Tibial artery (tissue), 4 donors: ENCODE measurements around the gene NAT8L.
A peak's percentile ranks its signal among the peaks of the same experiment; 100 is the strongest.

Experiments used
- DNase-seq, 2 donors: peaks; one replicate each; pipeline ENCODE4 v3.0.0-alpha.2; 2019
- H3K27ac ChIP-seq, 2 donors: fragments of 200-600 bp; sonication (generic) in 1 of 2; 1 replicate in 1 of 2; 2 replicates in 1 of 2; pipeline ENCODE4 v1.5.1; 2018 to 2019; ENCODE audit warnings: mild to moderate bottlenecking in 1 of 2
- H3K27me3 ChIP-seq, 2 donors: fragments of 200-600 bp; sonication (generic) in 1 of 2; one replicate each; pipeline versions ENCODE4 v1.5.1 to v1.6.0; 2016 to 2019
- H3K36me3 ChIP-seq, 3 donors: fragments of 200-600 bp; sonication (generic) in 2 of 3; one replicate each; pipeline ENCODE4 v1.5.1; 2016 to 2019; ENCODE audit warnings: mild to moderate bottlenecking in 2 of 3
- H3K4me1 ChIP-seq, 4 donors: fragments of 200-600 bp; sonication (generic) in 2 of 4; 1 replicate in 3 of 4; 2 replicates in 1 of 4; pipeline ENCODE4 v1.5.1; 2016 to 2019
- H3K4me3 ChIP-seq, 2 donors: fragments of 200-600 bp; sonication (generic) in 1 of 2; 1 replicate in 1 of 2; 2 replicates in 1 of 2; pipeline ENCODE4 v1.5.1; 2018 to 2019; ENCODE audit warnings: mild to moderate bottlenecking in 2 of 2
- H3K9me3 ChIP-seq, 3 donors: fragments of 200-600 bp; sonication (generic) in 1 of 3; one replicate each; pipeline ENCODE4 v1.5.1; 2016 to 2019
- intact Hi-C: fragments of 100-400 bp; cut with DNase I; formaldehyde crosslinking; loops from one replicate; pipeline ENCODE4 v1.15.0; 2023; ENCODE audit warnings: low total_unique reads
- TF ChIP-seq, protein P1 (sequence below), 2 experiments: fragments of 200-600 bp in 1 of 2; fragments of 450-650 bp in 1 of 2; IDR thresholded peaks; one replicate each; pipeline ENCODE4 v1.5.1; 2017 to 2019; ENCODE audit warnings: antibody characterized with exemption in 2 of 2, mild to moderate bottlenecking in 1 of 2, moderate library complexity in 1 of 2

NAT8L gene

GRCh38 chr4:2067446-2068197, 8.5 kb downstream of the NAT8L start:
- peak in 1 of 2 donors; percentile 53 for DNase-seq

DNA sequence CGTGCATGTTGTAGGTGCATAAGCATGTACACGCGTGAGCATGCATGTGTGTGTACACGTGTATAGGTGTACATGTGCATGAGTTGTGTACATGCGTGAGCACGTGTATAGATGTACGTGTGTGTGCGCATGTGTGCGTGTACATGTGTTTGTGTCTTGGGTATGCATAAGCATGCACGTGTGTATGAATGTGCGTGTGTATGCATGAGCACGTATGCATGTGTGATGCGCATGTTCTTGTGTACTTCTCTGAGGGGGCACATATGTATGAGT, 9.0 kb downstream of the NAT8L start:
- no peak for DNase-seq
- H3K27ac ChIP-seq: no peak overlapping the region
- H3K4me1 ChIP-seq: no peaks in the 10 kb centered on the region
- H3K27me3 ChIP-seq: peaks cover 0 to 57% of the 10 kb centered on the region in 2 donors
- TF ChIP-seq, protein P1, sequence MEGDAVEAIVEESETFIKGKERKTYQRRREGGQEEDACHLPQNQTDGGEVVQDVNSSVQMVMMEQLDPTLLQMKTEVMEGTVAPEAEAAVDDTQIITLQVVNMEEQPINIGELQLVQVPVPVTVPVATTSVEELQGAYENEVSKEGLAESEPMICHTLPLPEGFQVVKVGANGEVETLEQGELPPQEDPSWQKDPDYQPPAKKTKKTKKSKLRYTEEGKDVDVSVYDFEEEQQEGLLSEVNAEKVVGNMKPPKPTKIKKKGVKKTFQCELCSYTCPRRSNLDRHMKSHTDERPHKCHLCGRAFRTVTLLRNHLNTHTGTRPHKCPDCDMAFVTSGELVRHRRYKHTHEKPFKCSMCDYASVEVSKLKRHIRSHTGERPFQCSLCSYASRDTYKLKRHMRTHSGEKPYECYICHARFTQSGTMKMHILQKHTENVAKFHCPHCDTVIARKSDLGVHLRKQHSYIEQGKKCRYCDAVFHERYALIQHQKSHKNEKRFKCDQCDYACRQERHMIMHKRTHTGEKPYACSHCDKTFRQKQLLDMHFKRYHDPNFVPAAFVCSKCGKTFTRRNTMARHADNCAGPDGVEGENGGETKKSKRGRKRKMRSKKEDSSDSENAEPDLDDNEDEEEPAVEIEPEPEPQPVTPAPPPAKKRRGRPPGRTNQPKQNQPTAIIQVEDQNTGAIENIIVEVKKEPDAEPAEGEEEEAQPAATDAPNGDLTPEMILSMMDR (IDR thresholded peaks at IDR 0.05): no peak
- H3K9me3 ChIP-seq: no peaks in the 10 kb centered on the region
- intact Hi-C loops: no loop called here
- H3K36me3 ChIP-seq: no peaks in the 10 kb centered on the region
- H3K4me3 ChIP-seq: no peak overlapping the region

More at GRCh38 chr4:2067446-2068197, 8.5 kb downstream of the NAT8L start:
- H3K9me3 ChIP-seq: no peaks in the 10 kb centered on the region
- no peak overlapping the region for H3K4me3 ChIP-seq
- H3K27ac ChIP-seq: no peak overlapping the region
- intact Hi-C loops: no loop called here
- H3K4me1 ChIP-seq: no peaks in the 10 kb centered on the region
- TF ChIP-seq, protein P1 (IDR thresholded peaks at IDR 0.05): no peak
- no peaks in the 10 kb centered on the region for H3K36me3 ChIP-seq
- H3K27me3 ChIP-seq: peaks cover 0 to 62% of the 10 kb centered on the region in 2 donors

GRCh38 chr4:2068566-2068965, 9.4 kb downstream of the NAT8L start:
- peak in 1 of 2 donors; percentile 45 for DNase-seq
- Histone ChIP-seq H3K4me1 (no peaks in the 10 kb centered on the region), H3K27me3 (peaks cover 0 to 53% of the 10 kb centered on the region in 2 donors), H3K27ac (no peak overlapping the region), H3K9me3 (no peaks in the 10 kb centered on the region), H3K36me3 (no peaks in the 10 kb centered on the region), H3K4me3 (no peak overlapping the region)
- TF ChIP-seq, protein P1 (IDR thresholded peaks at IDR 0.05): no peak
- intact Hi-C loops: no loop called here

DNA sequence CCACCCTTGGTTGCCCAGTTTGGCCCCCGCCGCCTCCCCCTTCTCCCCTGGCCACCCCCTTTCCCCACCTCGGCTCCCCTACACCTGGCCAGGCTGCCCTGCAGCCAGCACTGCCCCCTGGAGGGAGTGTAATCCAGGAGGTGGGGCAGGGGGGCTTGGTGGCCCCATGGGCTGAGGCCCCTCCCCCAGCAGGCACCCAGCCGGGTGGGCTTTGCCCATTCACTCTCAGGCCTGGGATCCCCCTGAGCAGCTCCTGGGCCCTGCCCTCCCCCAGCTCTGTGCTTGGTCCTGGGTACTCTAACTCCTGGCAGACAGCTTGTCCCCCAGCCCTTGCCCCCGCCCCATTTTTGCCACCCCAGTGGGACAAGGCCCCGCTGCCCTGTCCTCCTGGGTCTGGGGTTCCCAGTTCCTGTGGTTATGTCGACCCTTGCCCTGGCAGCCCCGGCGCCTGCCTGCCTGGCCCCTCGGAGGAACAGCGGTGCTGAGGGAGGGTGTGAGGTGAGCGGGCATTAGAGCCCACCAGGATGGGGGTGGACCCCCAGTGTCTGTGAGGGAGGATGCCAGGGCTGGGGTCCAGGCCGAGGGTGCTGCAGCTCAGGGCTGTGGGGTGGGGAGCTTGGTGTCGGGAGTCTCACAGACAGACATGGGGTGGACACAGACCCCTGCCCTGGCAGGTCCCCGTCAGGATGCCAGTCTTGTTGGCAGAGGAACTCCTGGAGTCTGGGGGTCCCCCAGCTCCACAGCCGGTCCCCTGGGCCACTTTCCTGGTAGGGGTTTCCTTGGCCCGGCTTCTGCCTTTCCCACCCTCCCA, 10.2 kb downstream of the NAT8L start:
- no peaks in the 10 kb centered on the region for H3K4me1 ChIP-seq
- no peak overlapping the region for H3K27ac ChIP-seq
- no peaks in the 10 kb centered on the region for H3K36me3 ChIP-seq
- intact Hi-C loops: no loop called here
- TF ChIP-seq, protein P1 (IDR thresholded peaks at IDR 0.05): no peak
- DNase-seq: peak in 1 of 2 donors; percentile 56
- H3K4me3 ChIP-seq: no peak overlapping the region
- peaks cover 0 to 50% of the 10 kb centered on the region in 2 donors for H3K27me3 ChIP-seq
- H3K9me3 ChIP-seq: no peaks in the 10 kb centered on the region

GRCh38 chr4:2069986-2070385, 10.9 kb downstream of the NAT8L start:
- H3K36me3 ChIP-seq: no peaks in the 10 kb centered on the region
- DNase-seq: peak in 1 of 2 donors; percentile 60
- no peak overlapping the region for H3K27ac ChIP-seq
- TF ChIP-seq, protein P1 (IDR thresholded peaks at IDR 0.05): no peak
- no peak overlapping the region for H3K4me3 ChIP-seq
- no peaks in the 10 kb centered on the region for H3K9me3 ChIP-seq
- intact Hi-C loops: no loop called here
- H3K4me1 ChIP-seq: no peaks in the 10 kb centered on the region
- peaks cover 0 to 44% of the 10 kb centered on the region in 2 donors for H3K27me3 ChIP-seq
